Coronary artery (tissue), 2 donors: ENCODE data around the gene CDH23.
A peak's percentile ranks its signal among the peaks of the same experiment; 100 is the strongest.

ENCODE experiments used
- DNase-seq: peaks from one replicate; pipeline ENCODE4 v3.0.0-alpha.2; 2017; ENCODE audit warnings: low spot score
- H3K27ac ChIP-seq, 2 donors: fragments of 200-600 bp; sonication (generic); one replicate each; pipeline ENCODE4 v1.5.1; 2016 to 2019
- H3K4me3 ChIP-seq: fragments of 200-600 bp; sonication (generic); 2 replicates; pipeline ENCODE4 v1.5.1; 2016; ENCODE audit warnings: mild to moderate bottlenecking, moderate library complexity
- CTCF ChIP-seq: fragments of 200-600 bp; sonication (generic); IDR thresholded peaks from one replicate; pipeline ENCODE4 v1.5.1; 2019; ENCODE audit warnings: antibody characterized with exemption

The CDH23 gene

GRCh38 chr10:71396084-71396710 is 523 bp upstream of the CDH23 start:
- peak overlapping the region in 1 of 2 donors; percentile 37 for H3K27ac ChIP-seq
- H3K4me3 ChIP-seq: peak overlapping the region; percentile 77
- peak; percentile 44 for TF ChIP-seq CTCF
- DNase-seq: peak; percentile 72

GRCh38 chr10:71397296-71398212 is 834 bp downstream of the CDH23 start:
- Histone ChIP-seq H3K4me3 (peak overlapping the region; percentile 77), H3K27ac (peak overlapping the region in 1 of 2 donors; percentile 37)
- TF ChIP-seq CTCF: no peak
- peak; percentile 68 for DNase-seq

GRCh38 chr10:71398976-71399375 is 2.3 kb downstream of the CDH23 start:
- TF ChIP-seq CTCF: no peak
- no peak overlapping the region for H3K27ac ChIP-seq

GRCh38 chr10:71399946-71400345 is 3.2 kb downstream of the CDH23 start:
- H3K4me3 ChIP-seq: no peak overlapping the region
- H3K27ac ChIP-seq: no peak overlapping the region
- DNase-seq: peak; percentile 40
- TF ChIP-seq CTCF: no peak

More at GRCh38 chr10:71398976-71399375, 2.3 kb downstream of the CDH23 start:
- DNase-seq: peak; percentile 43
- H3K4me3 ChIP-seq: peak overlapping the region; percentile 77

GRCh38 chr10:71401056-71401455 is 4.3 kb downstream of the CDH23 start:
- TF ChIP-seq CTCF: no peak
- Histone ChIP-seq H3K4me3 (no peak overlapping the region), H3K27ac (no peak overlapping the region)
- peak; percentile 17 for DNase-seq

- no peak for DNase-seq
- H3K4me3 ChIP-seq: no peak overlapping the region
- no peak overlapping the region for H3K27ac ChIP-seq
- TF ChIP-seq CTCF: no peak
Observed at GRCh38 chr10:71402005-71402404, 5.3 kb downstream of the CDH23 start.
